SJSA1 (cell line): ENCODE measurements around the gene C13orf42. TPM values are rescaled to one million over a fixed set of nuclear protein-coding genes. Genes with fewer than 3 reads are reported as not detected.

Source experiments
- DNase-seq, 2 experiments: peaks; one replicate each; pipeline ENCODE4 v3.0.0-alpha.2; 2015 to 2020; ENCODE audit warnings: low spot score in 2 of 2, low read depth in 1 of 2
- H3K27ac ChIP-seq: fragments of 250-450 bp; sonication (Bioruptor Pico); 2 replicates; pipeline ENCODE4 v1.5.1; 2020; ENCODE audit warnings: mild to moderate bottlenecking, moderate library complexity
- H3K27me3 ChIP-seq: fragments of 250-450 bp; sonication (Bioruptor Pico); replicated peaks from 2 replicates; pipeline ENCODE4 v1.5.1; 2020; ENCODE audit warnings: mild to moderate bottlenecking, moderate library complexity
- H3K36me3 ChIP-seq: fragments of 250-450 bp; sonication (Bioruptor Pico); 2 replicates; pipeline ENCODE4 v1.5.1; 2020; ENCODE audit warnings: mild to moderate bottlenecking
- H3K4me1 ChIP-seq: fragments of 250-450 bp; sonication (Bioruptor Pico); replicated peaks from 2 replicates; pipeline ENCODE4 v1.6.1; 2021; ENCODE audit warnings: mild to moderate bottlenecking
- H3K4me3 ChIP-seq: fragments of 250-450 bp; sonication (Bioruptor Pico); 2 replicates; pipeline ENCODE4 v1.5.1; 2020; ENCODE audit warnings: mild to moderate bottlenecking
- H3K9me3 ChIP-seq: fragments of 250-450 bp; sonication (Bioruptor Pico); replicated peaks from 2 replicates; pipeline ENCODE4 v1.5.1; 2020; ENCODE audit warnings: mild to moderate bottlenecking
- total RNA-seq: library from RNA; depleted of rRNA; stranded (reverse); fragments of >200 nt; shearing (Covaris generic); gene quantifications from 2 replicates; pipeline ENCODE4 v1.2.3, GENCODE V29; 2014

C13orf42 gene
- total RNA-seq, 1 experiment from 2014 or later = not detected

GRCh38 chr13:51045451-51045850 is 65.6 kb downstream of the C13orf42 start:
- Histone ChIP-seq H3K27ac (no peak overlapping the region), H3K4me3 (no peak overlapping the region), H3K27me3 (no peaks in the 10 kb centered on the region), H3K36me3 (no peaks in the 10 kb centered on the region), H3K9me3 (no peaks in the 10 kb centered on the region), H3K4me1 (no peaks in the 10 kb centered on the region)
- no peak for DNase-seq

- no peaks in the 10 kb centered on the region for H3K9me3 ChIP-seq
- no peak overlapping the region for H3K27ac ChIP-seq
- no peaks in the 10 kb centered on the region for H3K27me3 ChIP-seq
- no peak overlapping the region for H3K4me3 ChIP-seq
- no peak for DNase-seq
- no peaks in the 10 kb centered on the region for H3K4me1 ChIP-seq
- H3K36me3 ChIP-seq = no peaks in the 10 kb centered on the region
Observed at GRCh38 chr13:51044023-51044665, 66.9 kb downstream of the C13orf42 start.

GRCh38 chr13:51043310-51043709 is 67.8 kb downstream of the C13orf42 start:
- Histone ChIP-seq H3K4me3 (no peak overlapping the region), H3K9me3 (no peaks in the 10 kb centered on the region), H3K4me1 (no peaks in the 10 kb centered on the region), H3K27ac (no peak overlapping the region), H3K36me3 (no peaks in the 10 kb centered on the region), H3K27me3 (no peaks in the 10 kb centered on the region)
- no peak for DNase-seq

GRCh38 chr13:51041710-51042109 is 69.4 kb downstream of the C13orf42 start:
- no peaks in the 10 kb centered on the region; the same call in 1 of the 2 replicates for H3K27me3 ChIP-seq
- H3K4me3 ChIP-seq = no peak overlapping the region
- H3K9me3 ChIP-seq = no peaks in the 10 kb centered on the region
- no peaks in the 10 kb centered on the region for H3K4me1 ChIP-seq
- DNase-seq = no peak
- H3K36me3 ChIP-seq = no peaks in the 10 kb centered on the region
- no peak overlapping the region for H3K27ac ChIP-seq

- no peak for DNase-seq
- no peaks in the 10 kb centered on the region for H3K4me1 ChIP-seq
- H3K36me3 ChIP-seq = no peaks in the 10 kb centered on the region
- H3K27me3 ChIP-seq = no peaks in the 10 kb centered on the region; the same call in 1 of the 2 replicates
- no peak overlapping the region for H3K4me3 ChIP-seq
- H3K9me3 ChIP-seq = no peaks in the 10 kb centered on the region
- H3K27ac ChIP-seq = no peak overlapping the region
Observed at GRCh38 chr13:51041126-51041525, 69.9 kb downstream of the C13orf42 start.

GRCh38 chr13:51040431-51040830 is 70.6 kb downstream of the C13orf42 start:
- Histone ChIP-seq H3K27me3 (no peaks in the 10 kb centered on the region; the same call in 1 of the 2 replicates), H3K4me3 (no peak overlapping the region), H3K27ac (no peak overlapping the region), H3K36me3 (no peaks in the 10 kb centered on the region), H3K9me3 (no peaks in the 10 kb centered on the region), H3K4me1 (no peaks in the 10 kb centered on the region)
- no peak for DNase-seq

GRCh38 chr13:51036418-51036817 is 74.7 kb downstream of the C13orf42 start:
- Histone ChIP-seq H3K27me3 (no peaks in the 10 kb centered on the region; the same call in 1 of the 2 replicates), H3K4me1 (no peaks in the 10 kb centered on the region), H3K9me3 (no peaks in the 10 kb centered on the region), H3K36me3 (no peaks in the 10 kb centered on the region), H3K27ac (no peak overlapping the region), H3K4me3 (no peak overlapping the region)
- no peak for DNase-seq

- Histone ChIP-seq H3K4me3 (no peak overlapping the region), H3K27me3 (no peaks in the 10 kb centered on the region; the same call in 1 of the 2 replicates), H3K4me1 (no peaks in the 10 kb centered on the region), H3K36me3 (no peaks in the 10 kb centered on the region), H3K9me3 (no peaks in the 10 kb centered on the region), H3K27ac (no peak overlapping the region)
- no peak for DNase-seq
Observed at GRCh38 chr13:51035978-51036377, 75.1 kb downstream of the C13orf42 start.

GRCh38 chr13:51035469-51035868 is 75.6 kb downstream of the C13orf42 start:
- no peaks in the 10 kb centered on the region for H3K4me1 ChIP-seq
- no peak for DNase-seq

GRCh38 chr13:51034906-51035305 is 76.2 kb downstream of the C13orf42 start:
- H3K4me1 ChIP-seq = no peaks in the 10 kb centered on the region
- H3K36me3 ChIP-seq = no peaks in the 10 kb centered on the region
- no peaks in the 10 kb centered on the region; the same call in 1 of the 2 replicates for H3K27me3 ChIP-seq
- DNase-seq = no peak
- no peaks in the 10 kb centered on the region for H3K9me3 ChIP-seq
- no peak overlapping the region for H3K4me3 ChIP-seq
- H3K27ac ChIP-seq = no peak overlapping the region

More at GRCh38 chr13:51035469-51035868, 75.6 kb downstream of the C13orf42 start:
- H3K27ac ChIP-seq = no peak overlapping the region
- no peaks in the 10 kb centered on the region; the same call in 1 of the 2 replicates for H3K27me3 ChIP-seq
- no peak overlapping the region for H3K4me3 ChIP-seq
- no peaks in the 10 kb centered on the region for H3K36me3 ChIP-seq
- H3K9me3 ChIP-seq = no peaks in the 10 kb centered on the region

GRCh38 chr13:51033421-51034185 is 77.5 kb downstream of the C13orf42 start:
- no peak for DNase-seq
- Histone ChIP-seq H3K4me3 (no peak overlapping the region), H3K27ac (no peak overlapping the region), H3K27me3 (no peaks in the 10 kb centered on the region; the same call in 1 of the 2 replicates), H3K4me1 (no peaks in the 10 kb centered on the region), H3K9me3 (no peaks in the 10 kb centered on the region), H3K36me3 (no peaks in the 10 kb centered on the region)

- Histone ChIP-seq H3K4me3 (no peak overlapping the region), H3K4me1 (no peaks in the 10 kb centered on the region), H3K27ac (no peak overlapping the region), H3K9me3 (no peaks in the 10 kb centered on the region), H3K27me3 (no peaks in the 10 kb centered on the region; the same call in 1 of the 2 replicates), H3K36me3 (no peaks in the 10 kb centered on the region)
- DNase-seq = no peak
Observed at GRCh38 chr13:51032831-51033230, 78.2 kb downstream of the C13orf42 start.
